HS-5 (cell line): Measurements from ENCODE around the gene GTF3C4.

Source experiments
- DNase-seq: peaks from one replicate; pipeline ENCODE4 v3.0.0-alpha.2; 2012; ENCODE audit warnings: low read depth

Gene GTF3C4

GRCh38 chr9:132670457-132671391, at the start of gene GTF3C4:
Gene GTF3C4, plus strand, starts transcription at chr9:132670464. Its CDS starts 135 bp downstream, at chr9:132670599.
- no peak for DNase-seq

- DNase-seq = no peak
Measured at GRCh38 chr9:132622159-132622558, 48.1 kb upstream of the GTF3C4 start.

GRCh38 chr9:132626285-132626684, 44.0 kb upstream of the GTF3C4 start:
- no peak for DNase-seq

- no peak for DNase-seq
Measured at GRCh38 chr9:132627106-132627505, 43.2 kb upstream of the GTF3C4 start.

- no peak for DNase-seq
Measured at GRCh38 chr9:132627594-132627993, 42.7 kb upstream of the GTF3C4 start.

- DNase-seq = no peak
Measured at GRCh38 chr9:132628746-132629145, 41.5 kb upstream of the GTF3C4 start.

GRCh38 chr9:132630116-132630515, 40.1 kb upstream of the GTF3C4 start:
- DNase-seq = no peak

- DNase-seq = no peak
Measured at GRCh38 chr9:132630811-132631210, 39.5 kb upstream of the GTF3C4 start.

- DNase-seq = peak; percentile 78
Measured at GRCh38 chr9:132631280-132631679, 39.0 kb upstream of the GTF3C4 start.

GRCh38 chr9:132631685-132632084, 38.6 kb upstream of the GTF3C4 start:
- no peak for DNase-seq

- no peak for DNase-seq
Measured at GRCh38 chr9:132632413-132633129, 37.7 kb upstream of the GTF3C4 start.

- DNase-seq = no peak
Measured at GRCh38 chr9:132634327-132634726, 35.9 kb upstream of the GTF3C4 start.

GRCh38 chr9:132637351-132637750, 32.9 kb upstream of the GTF3C4 start:
- no peak for DNase-seq

- DNase-seq = no peak
Measured at GRCh38 chr9:132637801-132638200, 32.5 kb upstream of the GTF3C4 start.

- no peak for DNase-seq
Measured at GRCh38 chr9:132638240-132638639, 32.0 kb upstream of the GTF3C4 start.

- no peak for DNase-seq
Measured at GRCh38 chr9:132639322-132639721, 30.9 kb upstream of the GTF3C4 start.

- DNase-seq = no peak
Measured at GRCh38 chr9:132641216-132641615, 29.0 kb upstream of the GTF3C4 start.

GRCh38 chr9:132644251-132644650, 26.0 kb upstream of the GTF3C4 start:
- DNase-seq = no peak

GRCh38 chr9:132645306-132645705, 25.0 kb upstream of the GTF3C4 start:
- no peak for DNase-seq

GRCh38 chr9:132645711-132646110, 24.6 kb upstream of the GTF3C4 start:
- no peak for DNase-seq

GRCh38 chr9:132646726-132647125, 23.5 kb upstream of the GTF3C4 start:
- DNase-seq = no peak

GRCh38 chr9:132647355-132647754, 22.9 kb upstream of the GTF3C4 start:
- peak; percentile 99 for DNase-seq

- DNase-seq = no peak
Measured at GRCh38 chr9:132647806-132648205, 22.5 kb upstream of the GTF3C4 start.
